HG03520 (cell line): ENCODE data around the gene GNAI3.
"Not testable (repeated sequence)": the region's sequence is repeated elsewhere in the genome, so short reads cannot be mapped to it uniquely, and the experiment has no call there.

Source experiments
- ATAC-seq: cut with Tn5 transposase; IDR thresholded peaks from one replicate; pipeline ENCODE4 v1.9.1; 2021; ENCODE audit warnings: mild to moderate bottlenecking, moderate library complexity; ENCODE audit not compliant: unreplicated experiment

GNAI3 gene

DNA sequence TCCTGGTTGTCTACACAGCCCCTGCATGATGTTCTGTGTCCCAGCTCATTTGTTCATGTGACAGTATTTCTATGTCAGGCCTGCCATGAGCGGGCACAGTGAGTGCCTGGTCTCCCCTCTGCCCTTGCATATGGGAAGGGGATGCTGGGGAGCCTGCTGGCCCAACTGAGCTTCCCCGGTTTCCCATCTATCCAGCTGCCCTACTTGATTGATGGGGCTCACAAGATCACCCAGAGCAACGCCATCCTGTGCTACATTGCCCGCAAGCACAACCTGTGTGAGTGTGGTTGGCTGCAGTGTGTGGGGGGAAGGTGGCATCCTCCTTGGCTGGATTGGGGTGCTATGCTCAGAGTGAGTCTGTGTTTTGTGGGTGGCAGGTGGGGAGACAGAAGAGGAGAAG lies 109.0 kb downstream of the GNAI3 start:
- no peak for ATAC-seq

DNA sequence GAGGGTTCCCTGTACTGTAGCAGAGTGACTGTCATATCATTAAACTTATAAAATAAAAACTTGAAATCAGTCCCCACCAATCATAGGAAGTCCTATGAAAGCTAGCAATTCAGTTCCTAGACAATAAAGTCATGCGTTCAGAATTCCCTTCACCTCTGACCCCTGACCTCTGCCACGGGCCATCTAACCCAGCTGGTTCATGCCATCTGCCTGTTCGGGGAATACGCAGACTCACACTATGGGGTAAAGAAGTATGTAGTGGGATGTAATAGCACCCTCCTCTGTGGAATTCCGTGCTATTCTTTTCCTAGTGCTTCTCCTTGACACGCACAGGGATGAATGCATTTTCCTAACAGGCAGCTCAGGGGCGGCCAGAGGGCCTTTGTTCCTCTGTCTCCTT lies 109.6 kb downstream of the GNAI3 start:
- ATAC-seq, result no peak

DNA sequence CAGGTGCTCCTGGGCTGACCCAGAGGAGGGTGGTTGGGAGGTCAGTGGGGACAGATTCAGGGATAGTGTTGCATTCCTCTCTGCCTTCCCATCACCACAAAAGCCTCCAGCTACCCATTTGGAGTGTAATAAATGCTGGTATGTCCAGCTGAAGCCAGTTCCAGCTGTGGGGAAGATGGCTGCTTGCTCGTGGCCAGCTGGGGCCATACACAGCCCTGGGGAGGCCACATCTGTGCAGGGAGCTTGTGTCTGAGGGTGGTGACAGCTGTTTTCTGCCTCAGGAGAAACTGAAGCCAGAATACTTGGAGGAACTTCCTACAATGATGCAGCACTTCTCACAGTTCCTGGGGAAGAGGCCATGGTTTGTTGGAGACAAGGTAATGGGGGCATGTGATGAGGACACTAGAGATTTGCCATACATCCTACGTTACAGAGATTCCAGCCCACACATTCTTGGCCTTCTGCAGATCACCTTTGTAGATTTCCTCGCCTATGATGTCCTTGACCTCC lies 110.2 kb downstream of the GNAI3 start:
- ATAC-seq, result no peak

DNA sequence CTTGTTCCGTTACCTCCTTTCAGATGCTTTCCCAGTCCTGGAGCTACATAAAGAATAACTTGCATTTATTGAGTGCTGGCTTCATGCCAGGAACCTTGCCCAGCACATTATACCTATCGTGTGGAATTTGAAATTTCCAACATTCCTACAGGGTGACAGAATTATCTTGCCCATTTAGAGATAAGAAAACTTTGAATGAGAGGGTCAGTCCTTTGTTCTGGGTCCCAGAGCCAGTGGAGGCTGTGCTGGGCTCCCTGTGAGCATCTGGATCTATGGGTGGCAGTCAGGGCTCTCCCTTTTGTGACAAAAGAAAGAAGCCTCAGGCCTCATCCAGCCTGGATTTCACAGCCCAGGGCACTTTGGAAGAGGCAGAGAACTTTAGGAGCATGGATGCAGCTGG lies 110.7 kb downstream of the GNAI3 start:
- no peak for ATAC-seq

DNA sequence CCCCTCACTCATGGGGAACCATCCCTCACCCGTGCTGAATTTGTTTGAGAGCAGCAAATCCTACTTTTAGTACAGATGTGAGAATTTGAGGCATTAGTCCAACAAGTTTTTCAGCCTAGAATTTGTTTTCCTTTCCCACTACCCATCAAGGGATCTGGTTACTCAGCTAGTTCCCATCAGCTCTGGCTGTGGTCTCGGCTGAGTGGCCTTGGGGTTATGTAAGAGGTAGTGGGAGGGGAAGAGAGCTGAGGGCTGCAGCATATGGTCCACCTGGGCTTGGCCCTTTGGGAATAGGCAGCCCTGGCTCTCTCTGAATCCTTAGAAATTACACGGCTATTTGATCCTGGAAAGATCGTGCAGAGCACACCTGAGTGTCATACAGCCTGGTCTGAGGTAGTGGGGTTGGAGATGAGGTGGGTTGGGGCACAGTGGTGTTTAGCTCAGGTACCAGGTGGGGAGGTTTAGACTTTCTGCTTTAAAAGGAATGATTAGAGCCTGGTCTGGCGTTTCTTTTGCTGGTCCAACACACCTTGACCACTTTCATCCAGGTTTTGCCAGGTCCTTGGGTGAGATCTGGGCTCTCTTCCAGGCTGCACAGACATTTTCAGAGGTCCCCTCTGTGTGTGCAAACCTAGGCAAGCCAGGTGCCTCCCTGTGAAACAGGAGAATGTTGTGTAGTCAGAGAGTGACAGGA lies 111.7 kb downstream of the GNAI3 start:
- ATAC-seq, result no peak

- not testable (repeated sequence) for ATAC-seq
Observed at GRCh38 chr1:109660691-109661026, 112.2 kb downstream of the GNAI3 start.

- no peak for ATAC-seq
Observed at GRCh38 chr1:109661391-109661790, 113.0 kb downstream of the GNAI3 start.

DNA sequence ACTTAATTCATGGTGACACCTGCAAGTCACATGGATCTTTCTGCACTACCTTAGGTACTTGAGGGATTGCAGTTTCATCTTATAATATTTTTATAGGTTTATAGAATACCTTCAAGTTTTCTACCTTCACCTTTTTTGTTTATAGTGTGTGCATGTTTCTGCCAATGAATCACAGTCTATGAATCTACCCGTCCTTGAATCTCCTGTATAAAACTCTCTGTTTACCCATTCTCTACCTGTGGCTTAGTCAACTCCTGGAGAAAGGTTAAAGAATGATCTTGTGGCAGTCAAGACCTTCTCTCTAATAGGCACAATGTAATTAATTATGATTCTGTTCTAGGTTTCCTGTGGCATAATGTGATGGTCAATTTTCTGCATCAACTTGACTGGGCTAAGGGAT lies 116.3 kb downstream of the GNAI3 start:
- no peak for ATAC-seq

GRCh38 chr1:109667452-109668122 lies 119.2 kb downstream of the GNAI3 start, which contains the start of gene GSTM2:
TSS of gene GSTM2 (plus strand) at chr1:109668057. CDS start at chr1:109668116, 59 bp downstream.
- peak; percentile 66 for ATAC-seq
